NCI-H2196 (cell line): Measurements from ENCODE around the gene MEF2B.
"Not testable (repeated sequence)": the region's sequence is repeated elsewhere in the genome, so short reads cannot be mapped to it uniquely, and the experiment has no call there.

Experiments used
- DNase-seq: peaks from one replicate; lab custom pipeline; 2025; ENCODE audit not compliant: unreplicated experiment; lab: John Stamatoyannopoulos, UW

MEF2B gene

DNA sequence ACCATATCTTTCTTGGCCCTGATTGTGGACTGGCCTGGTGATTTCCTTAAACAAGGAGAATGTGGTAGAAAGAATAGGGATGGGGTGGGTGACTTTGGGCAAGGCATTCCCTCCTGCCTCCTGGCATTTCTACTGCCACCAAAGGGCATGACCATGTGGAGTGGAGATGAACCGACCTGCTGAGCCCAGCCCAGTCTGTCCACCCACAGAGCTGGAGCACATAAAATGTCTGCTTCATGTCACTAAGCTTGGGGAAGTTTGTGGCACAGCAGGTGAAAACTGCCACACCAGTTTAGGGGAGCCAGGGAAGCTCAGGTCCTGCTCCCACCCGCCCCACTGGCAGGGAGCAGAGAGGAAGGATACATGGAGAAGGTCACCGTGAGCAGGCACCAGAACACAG lies 38.1 kb downstream of the MEF2B start:
- no peak for DNase-seq

DNA sequence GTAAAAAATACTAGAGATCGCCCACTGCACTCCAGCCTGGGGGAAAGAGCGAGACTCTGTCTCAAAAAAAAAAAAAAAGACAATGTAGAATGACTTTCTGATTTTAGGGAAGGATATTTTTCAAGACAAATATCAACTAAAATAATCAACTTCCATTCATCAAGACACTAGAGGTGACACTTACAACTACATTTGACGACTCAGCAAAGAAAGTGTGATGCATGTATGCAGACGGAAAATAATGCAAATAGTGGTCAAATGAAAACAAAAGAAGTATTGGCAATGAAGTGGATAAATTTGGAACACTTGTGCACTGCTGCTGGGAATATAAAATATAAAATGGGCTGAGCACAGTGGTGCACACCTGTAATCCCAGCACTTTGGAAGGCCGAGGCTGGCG lies 44.0 kb downstream of the MEF2B start:
- no peak for DNase-seq

DNA sequence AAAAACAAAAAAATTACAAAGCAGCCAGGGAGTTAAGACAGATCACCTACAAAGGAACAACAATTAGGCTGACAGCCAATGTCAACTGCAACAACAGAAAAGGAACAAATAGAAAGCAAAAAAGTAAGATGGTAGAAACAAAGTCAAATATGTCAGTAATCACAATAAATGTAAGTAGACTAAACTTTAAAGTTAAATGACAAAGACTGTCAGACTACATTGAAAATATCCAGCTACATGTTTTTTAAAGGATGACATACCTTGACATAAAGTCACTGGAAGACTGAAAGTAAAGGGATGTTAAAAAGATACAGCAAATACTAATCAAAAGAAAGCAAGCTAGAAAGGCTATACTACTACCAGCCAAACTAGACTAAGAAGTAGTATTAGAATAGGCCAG lies 46.7 kb downstream of the MEF2B start:
- no peak for DNase-seq

DNA sequence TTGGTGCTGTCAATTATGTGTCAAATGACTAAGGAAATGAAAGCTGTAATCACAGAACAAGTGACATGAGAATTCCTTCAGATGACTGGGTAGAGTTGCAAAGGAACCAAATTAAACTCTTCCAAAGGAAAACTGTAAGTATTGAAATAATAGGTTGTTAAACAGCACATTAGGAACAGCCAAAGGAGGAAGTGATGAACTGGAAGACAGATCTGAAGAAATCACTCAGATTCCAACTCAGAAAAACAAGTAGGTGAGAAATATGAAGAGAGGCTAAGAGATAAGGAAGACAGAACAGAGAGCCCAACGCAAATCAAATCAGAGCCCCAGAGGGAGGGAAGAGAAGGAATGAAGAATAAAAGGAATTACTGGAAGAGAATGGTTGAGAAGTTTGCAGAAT lies 47.2 kb downstream of the MEF2B start:
- DNase-seq, result no peak

DNA sequence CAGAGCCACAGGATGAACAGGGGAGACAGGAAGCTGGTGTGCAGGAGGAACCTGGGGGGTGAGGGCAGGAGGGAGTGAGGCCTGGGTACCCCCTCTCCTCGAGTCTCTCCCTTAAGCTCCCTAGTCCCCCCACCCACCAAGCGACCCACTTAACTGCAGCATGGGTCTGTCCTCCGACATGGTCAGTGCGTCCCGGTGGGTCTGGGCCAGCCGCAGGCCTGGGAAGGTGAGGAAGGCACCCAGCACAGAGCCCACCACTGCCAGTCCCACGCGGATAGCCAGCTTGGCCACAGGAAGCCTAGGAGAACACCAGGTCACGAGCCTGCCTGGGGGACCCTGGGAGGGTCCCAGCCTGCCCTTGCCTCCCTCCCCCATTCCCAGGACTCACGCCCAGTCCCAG lies 48.7 kb downstream of the MEF2B start:
- no peak for DNase-seq

DNA sequence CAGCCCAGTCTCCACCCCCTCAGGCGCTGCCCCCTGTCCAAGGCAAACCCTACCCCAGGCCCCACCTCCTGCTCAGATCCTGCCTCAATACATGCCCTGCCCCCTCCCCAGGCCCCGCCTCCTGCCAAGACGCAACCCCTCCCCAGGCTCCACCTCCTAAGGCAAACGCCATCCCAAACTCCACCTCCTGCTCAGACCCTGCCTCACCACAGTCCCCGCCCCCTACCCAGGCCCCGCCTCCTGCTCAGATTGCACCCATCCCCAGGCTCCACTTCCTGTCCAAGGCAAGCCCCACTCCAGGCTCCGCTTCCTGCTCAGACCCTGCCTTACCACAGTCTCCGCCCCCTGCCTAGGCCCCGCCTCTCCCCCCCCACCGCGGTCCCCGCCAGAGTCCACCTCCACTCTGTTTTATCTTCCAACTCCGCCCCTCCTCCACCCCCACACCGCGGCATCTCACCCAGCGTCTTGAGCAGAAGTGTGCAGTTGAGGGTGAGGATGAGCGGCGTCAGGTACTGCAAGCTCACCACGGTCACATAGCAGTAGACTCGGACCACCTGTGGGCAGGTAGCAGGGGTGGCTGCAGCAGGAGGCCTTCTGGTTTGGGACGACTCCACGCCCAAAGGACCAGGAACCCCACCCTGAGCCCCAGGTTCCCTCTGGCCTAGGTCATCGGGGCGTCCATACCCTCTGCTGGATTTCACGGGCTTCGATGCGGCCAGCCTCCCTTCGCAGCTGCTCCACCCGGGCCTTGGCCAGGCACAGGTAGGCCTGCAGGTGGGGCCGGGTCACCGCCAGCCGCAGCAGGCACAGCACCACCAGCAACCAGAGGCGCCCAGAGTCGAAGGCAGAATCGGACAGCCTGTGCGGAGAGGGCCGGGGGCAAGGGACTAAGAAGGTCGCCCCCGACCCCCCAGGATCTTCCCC lies 49.5 kb downstream of the MEF2B start:
- peak; percentile 13 for DNase-seq

DNA sequence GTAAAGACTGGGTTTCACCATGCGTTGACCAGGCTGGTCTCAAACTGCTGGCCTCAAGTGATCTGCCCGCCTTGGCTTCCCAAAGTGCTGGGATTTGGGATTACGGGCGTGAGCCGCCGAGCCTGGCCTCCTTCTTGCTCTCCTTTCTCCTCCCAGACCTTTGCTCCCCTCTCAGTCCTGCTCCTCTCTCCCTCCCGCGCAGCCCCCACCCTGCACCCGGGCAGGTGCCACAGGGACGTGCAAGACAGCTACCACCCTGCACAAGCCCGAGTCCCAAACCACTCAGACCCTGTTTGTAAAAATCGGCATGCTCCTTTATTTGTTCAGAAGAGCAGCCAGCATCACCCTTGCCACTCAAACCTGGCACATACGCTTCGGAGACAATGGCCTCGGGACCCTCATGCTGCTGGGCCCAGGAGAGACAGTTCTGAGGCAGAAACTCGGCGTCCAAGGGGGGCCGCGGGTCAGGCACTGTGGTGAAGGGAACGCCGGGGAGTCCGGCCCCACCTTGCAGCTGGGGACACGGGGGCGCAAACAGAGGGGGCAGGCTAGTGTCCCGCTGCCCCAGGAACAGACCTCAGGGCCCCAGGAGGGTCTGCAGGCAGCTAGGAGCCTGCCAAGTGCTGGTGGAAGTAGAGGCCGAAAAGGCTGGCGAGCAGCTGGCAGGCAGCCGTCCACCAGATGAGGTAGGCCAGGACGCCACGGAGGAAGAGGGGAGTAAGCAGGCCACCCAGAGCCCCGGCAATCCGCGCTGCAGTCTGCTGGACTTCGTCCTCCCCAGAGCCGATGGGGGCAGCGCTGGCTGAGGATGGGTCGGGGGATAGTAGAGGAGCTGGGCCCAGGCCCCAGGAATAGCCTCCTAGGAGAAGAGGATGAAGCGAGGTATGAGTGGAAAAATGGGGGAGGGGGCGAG lies 50.5 kb downstream of the MEF2B start:
- no peak for DNase-seq

DNA sequence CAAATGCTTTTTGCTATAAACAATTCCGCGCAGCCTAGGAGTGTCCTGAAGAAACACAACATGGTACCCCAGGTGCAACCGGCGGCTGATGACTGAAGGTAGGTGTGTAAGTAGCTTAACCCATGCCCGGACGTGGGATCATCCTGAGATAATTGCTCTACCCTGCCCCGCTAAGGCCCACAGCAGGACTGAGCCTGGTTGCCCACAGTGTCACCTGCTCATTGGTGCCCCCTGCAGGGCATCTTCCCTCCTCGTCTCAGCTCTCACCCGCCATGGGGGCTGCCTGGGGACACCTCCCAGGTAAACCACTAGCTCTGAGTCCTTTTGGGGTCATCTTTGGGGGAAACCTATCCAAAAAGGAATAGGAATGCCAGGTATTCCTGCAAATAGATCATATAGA lies 54.1 kb downstream of the MEF2B start:
- peak; percentile 14 for DNase-seq

DNA sequence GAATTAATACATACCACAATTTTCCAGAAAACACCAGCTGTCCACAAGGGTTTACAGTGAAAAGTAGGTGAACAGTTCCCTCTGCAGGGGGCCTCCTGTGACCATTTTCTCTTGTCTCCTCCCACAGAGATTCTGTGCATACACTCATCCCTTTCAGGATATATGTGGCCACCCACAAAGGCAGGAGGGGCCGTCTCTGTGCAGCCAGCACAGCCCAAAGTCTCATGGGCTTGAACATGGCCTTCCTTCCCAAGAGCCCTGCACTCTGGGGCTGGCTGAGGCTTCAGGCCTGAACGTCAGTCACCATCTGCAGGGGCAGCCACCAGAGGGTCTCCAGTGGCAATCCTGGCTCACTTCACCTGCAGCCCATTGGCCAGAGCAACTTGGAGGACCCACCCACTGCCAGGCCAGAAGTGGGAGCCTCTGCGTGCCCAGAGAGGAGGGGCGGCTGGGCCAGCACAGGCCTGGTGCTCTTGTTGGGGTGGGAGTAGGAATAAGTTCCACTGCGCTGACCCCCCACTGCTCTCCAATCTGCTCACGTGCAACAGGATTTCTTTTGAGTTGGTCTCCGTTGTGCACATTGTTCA lies 56.9 kb downstream of the MEF2B start:
- no peak for DNase-seq

DNA sequence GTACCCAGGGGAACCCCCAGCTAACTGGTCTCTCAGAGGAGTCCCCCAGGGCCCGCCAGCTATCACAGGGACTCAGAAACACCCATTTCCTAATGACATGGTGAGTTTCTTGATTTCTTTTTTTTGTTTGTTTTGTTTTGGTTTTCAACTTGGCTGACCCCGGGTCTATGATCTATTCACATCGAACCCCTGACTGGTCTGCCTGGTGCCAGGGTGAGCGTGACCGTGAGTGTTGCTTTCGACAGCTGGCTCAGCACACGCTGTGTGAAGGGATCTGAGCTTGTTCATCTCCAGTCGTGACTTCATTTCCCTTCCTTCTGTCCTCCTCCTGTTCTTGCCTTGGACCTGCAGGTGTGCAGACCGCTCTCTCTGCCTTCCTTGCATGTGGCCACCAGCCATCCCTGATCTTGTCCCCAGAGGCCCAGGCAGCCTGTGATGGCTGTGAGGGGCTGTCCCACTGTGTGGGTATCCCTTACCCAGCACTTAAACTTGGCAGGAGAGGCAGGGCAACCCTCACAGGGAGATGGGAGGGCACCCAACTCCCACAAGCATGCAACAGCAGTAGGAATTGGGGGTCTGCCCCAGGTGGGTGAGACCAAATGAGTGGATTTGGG lies 58.0 kb downstream of the MEF2B start:
- no peak for DNase-seq

DNA sequence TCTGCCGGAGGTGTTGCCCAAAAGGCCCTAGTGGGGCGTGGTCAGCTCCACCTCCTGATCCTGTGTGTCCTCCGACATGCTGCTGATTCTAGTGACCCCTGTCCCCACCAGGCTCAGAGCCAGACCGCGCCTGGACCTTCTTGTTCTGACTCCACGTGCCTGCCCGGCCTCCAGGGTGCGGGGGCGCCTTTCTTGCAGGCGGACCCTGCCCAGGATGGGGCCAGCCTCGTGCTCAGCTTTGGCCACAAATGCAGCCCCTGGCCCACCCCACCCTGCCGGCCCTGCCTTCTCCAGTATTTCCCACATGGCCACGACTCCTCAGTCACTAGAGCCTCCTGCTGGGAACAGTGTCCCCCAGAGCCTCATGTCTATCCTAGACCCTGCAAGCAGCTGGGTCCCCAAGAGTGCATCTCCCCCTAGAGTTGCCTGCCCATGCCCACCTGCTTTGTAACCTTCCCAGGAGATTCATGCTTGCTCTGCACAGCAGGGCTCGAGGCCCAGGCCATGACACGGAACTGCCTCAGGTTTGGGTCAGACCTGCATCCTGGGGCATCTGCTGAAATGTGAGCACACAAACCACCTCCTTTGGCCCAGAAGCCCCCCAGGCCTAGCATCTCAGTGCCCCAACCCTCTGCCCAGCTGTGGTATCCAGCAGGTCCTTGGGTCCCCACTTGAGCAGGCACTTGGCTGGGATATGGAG lies 58.8 kb downstream of the MEF2B start:
- no peak for DNase-seq

DNA sequence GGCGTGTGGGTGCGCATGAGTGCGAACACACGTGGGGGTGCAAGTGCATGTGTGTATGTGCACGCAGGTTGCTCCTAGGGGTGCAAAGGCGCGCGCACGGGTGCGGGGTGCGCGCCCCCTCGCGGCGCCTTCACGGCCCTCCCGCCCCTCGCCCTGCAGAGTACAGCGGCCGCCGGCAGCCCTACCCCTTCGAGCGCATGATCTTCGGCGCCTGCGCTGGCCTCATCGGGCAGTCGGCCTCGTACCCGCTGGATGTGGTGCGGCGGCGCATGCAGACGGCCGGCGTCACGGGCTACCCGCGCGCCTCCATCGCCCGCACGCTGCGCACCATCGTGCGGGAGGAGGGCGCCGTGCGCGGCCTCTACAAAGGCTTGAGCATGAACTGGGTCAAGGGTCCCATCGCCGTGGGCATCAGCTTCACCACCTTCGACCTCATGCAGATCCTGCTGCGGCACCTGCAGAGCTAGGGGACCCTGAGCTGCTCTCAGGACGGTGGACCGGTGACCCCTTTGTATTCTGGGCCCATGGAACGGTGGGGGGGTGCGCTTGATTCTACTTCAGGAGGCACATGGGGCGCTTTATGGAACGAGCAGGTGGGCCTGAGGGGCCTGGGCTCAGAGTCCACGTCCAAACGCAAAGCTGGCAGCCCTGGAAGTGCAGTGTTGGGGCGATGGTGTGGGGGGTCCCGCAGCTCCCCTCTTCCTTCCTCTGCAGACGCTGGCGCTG lies 59.5 kb downstream of the MEF2B start:
- DNase-seq, result no peak

DNA sequence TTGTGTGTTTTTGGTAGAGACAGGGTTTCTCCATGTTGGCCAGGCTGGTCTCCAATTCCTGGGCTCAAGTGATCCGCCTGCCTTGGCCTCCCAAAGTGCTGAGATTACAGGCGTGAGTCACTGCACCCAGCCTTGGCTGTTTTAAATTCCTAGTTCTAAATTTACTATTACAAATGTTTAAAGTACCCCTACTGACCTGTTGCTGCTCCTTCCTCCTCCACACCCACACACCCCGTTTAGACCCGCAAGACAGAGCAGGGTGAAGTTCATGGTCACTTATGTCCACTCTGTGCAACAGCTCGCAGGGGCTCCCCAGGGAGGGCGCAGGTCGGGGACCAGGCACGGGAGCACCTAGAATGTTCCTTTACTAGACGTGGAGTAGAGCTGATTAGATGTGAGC lies 60.5 kb downstream of the MEF2B start:
- DNase-seq, result no peak

DNA sequence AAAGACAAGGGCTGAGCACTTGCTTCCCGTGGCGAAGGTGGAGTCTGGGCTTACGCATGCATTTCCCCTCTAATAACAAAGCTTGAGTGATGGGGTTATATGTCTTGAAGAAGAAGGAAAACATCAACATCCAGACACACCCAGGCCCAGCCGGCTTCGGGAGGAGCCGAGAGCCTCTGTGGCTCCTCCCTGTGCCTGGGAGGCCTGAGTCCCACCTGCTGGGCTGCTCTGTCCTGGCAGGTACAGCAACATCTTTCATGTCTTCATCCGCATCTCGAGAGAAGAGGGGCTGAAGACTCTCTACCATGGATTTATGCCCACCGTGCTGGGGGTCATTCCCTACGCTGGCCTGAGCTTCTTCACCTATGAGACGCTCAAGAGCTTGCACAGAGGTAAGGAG lies 62.4 kb downstream of the MEF2B start:
- DNase-seq, result no peak

DNA sequence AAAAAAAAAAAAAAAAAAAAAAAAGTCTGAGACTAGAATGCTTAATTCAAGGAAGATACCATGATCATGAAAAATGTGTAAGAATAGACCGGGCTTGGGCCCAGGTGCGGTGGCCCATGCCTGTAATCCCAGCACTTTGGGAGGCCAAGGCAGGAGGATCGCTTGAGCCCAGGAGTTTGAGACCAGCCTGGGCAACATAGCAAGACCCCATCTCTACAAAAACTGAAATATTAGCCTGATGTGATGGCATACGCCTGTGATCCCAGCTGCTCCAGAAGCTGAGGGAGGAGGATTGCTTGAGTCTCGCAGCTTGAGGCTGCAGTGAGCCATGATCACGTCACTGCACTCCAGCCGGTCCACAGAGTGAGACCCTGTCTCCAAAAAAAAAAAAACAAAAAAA lies 63.1 kb downstream of the MEF2B start:
- not testable (repeated sequence) for DNase-seq

DNA sequence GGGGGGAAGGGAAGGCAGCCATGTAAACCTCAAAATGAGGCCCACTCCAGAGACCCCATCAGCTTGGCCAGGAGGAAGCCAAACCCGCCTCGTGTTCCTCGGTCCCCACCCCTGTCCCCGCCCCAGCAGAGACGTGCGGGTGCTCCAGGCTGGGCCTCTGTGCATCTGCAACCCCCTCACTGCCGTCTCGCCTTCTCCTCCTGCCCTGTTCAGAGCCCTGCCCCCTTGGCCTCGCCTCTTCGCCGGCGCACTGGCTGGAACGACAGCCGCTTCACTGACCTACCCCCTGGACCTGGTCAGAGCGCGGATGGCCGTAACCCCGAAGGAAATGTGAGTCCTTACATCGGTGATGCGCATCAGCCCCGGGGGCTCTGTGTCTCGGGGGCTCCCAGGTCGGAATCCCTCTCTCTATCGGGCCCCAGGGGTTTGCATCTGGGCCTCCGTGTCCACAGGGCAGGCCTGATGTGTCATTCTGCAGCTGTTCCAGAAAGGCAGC lies 64.0 kb downstream of the MEF2B start:
- no peak for DNase-seq

DNA sequence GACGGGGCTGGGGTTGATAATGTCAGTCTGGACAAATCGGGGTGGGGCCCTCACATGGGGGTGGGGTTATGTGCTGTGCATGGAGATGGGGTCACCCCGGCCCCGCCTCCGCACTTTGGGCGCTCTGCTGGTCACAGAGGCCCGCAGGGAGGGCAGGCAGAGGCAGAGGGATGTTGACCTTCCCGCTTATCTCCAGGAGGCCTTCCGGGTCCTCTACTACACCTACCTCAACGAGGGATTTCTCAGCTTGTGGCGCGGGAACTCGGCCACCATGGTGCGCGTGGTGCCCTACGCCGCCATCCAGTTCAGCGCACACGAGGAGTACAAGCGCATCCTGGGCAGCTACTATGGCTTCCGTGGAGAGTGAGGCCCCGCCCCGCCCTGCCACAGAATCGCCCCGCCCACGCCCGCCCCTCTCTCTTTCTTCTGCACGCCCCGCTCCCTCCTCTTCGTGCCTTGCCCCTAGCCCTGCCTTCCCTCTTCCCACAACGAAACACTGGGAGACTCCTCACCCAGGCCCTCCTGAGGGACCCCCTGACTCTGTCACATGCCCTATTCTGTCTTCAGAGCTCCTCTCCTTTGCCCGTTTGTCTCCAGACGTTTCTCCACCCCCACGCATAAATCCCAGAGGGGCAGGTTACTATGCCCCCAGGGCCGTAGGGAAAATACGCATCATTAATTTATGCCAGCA lies 64.6 kb downstream of the MEF2B start:
- no peak for DNase-seq

DNA sequence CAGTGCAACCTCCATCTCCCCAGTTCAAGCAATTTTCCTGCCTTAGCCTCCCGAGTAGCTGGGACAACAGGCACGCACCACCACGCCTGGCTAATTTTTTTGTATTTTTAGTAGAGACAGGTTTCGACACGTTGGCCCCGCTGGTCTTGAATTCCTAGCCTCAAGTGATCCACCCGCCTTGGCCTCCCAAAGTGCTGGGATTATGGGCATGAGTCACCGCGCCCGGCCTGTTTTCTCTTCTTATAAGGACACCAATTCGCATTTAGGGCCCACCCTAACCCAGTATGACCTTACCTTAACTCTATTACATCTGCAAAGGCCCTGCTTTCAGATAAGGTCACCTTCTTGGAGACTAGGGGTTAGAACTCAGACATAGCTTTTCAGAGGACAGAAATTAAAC lies 66.9 kb downstream of the MEF2B start:
- no peak for DNase-seq

DNA sequence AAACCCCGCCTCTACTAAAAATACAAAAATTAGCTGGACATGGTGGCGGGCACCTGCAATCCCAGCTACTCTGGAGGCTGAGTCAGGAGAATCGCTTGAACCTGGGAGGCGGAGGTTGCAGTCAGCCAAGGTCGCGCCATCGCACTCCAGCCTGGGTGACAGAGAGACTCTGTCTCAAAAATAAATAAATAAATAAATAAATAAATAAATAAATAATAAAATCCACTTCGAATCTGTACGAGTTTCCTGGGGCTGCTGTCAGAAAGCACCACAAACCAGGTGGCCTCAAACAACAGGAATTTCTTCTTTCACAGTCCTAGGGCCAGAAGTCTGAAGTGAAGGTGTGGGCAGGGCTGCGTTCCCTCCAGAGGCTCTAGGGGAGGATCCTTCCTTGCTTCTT lies 67.5 kb downstream of the MEF2B start:
- not testable (repeated sequence) for DNase-seq
